Activated T-helper 17 cell treated with anti-CD3 and anti-CD28 coated beads, Interleukin-2, amount 50 U/mL, for 72 hours (primary cell): ENCODE data around the gene GNG7. TPM values are rescaled to one million over a fixed set of nuclear protein-coding genes. Genes with fewer than 3 reads are reported as not detected.
"Not testable (repeated sequence)": the region's sequence is repeated elsewhere in the genome, so short reads cannot be mapped to it uniquely, and the experiment has no call there.

Experiments used
- ATAC-seq: fragments of 150-1000 bp; cut with Tn5 transposase; replicated peaks from 2 replicates; pipeline ENCODE4 v1.10.0; 2021; ENCODE audit warnings: mild to moderate bottlenecking, moderate library complexity
- H3K27ac Mint-ChIP-seq: one replicate; pipeline ENCODE4 v1.8.0; 2022; ENCODE audit warnings: mixed read lengths
- H3K27me3 Mint-ChIP-seq: one replicate; pipeline ENCODE4 v1.8.0; 2022; ENCODE audit warnings: mixed read lengths
- H3K36me3 Mint-ChIP-seq: one replicate; pipeline ENCODE4 v1.8.0; 2022; ENCODE audit warnings: low read depth, mild to moderate bottlenecking, mixed read lengths
- H3K4me1 Mint-ChIP-seq: one replicate; pipeline ENCODE4 v1.8.0; 2022; ENCODE audit warnings: mixed read lengths
- H3K4me3 Mint-ChIP-seq: one replicate; pipeline ENCODE4 v1.8.0; 2022; ENCODE audit warnings: mild to moderate bottlenecking, mixed read lengths
- H3K9me3 Mint-ChIP-seq: one replicate; pipeline ENCODE4 v1.8.0; 2022; ENCODE audit warnings: mixed read lengths
- total RNA-seq, 2 donors: library from RNA; stranded (reverse); gene quantifications; one replicate each; pipeline ENCODE4 v1.2.3, GENCODE V29; 2022

GNG7 gene
- total RNA-seq, 2 donors from 2014 or later = 0.29 TPM; not detected in 1

GRCh38 chr19:2624537-2625091 is 77.9 kb downstream of the GNG7 start:
- H3K4me3 Mint-ChIP-seq = no peak overlapping the region
- no peak for ATAC-seq
- peaks cover 8% of the 10 kb centered on the region for H3K36me3 Mint-ChIP-seq
- H3K27me3 Mint-ChIP-seq = no peaks in the 10 kb centered on the region
- no peak overlapping the region for H3K27ac Mint-ChIP-seq
- H3K4me1 Mint-ChIP-seq = peaks cover 42% of the 10 kb centered on the region
- H3K9me3 Mint-ChIP-seq = peaks cover 3% of the 10 kb centered on the region

- peaks cover 48% of the 10 kb centered on the region for H3K4me1 Mint-ChIP-seq
- H3K9me3 Mint-ChIP-seq = peaks cover 1% of the 10 kb centered on the region
- no peak overlapping the region for H3K27ac Mint-ChIP-seq
- H3K36me3 Mint-ChIP-seq = peaks cover 8% of the 10 kb centered on the region
- H3K27me3 Mint-ChIP-seq = no peaks in the 10 kb centered on the region
- no peak overlapping the region for H3K4me3 Mint-ChIP-seq
- no peak for ATAC-seq
These were observed 78.7 kb downstream of the GNG7 start for GRCh38 chr19:2623798-2624197.

DNA sequence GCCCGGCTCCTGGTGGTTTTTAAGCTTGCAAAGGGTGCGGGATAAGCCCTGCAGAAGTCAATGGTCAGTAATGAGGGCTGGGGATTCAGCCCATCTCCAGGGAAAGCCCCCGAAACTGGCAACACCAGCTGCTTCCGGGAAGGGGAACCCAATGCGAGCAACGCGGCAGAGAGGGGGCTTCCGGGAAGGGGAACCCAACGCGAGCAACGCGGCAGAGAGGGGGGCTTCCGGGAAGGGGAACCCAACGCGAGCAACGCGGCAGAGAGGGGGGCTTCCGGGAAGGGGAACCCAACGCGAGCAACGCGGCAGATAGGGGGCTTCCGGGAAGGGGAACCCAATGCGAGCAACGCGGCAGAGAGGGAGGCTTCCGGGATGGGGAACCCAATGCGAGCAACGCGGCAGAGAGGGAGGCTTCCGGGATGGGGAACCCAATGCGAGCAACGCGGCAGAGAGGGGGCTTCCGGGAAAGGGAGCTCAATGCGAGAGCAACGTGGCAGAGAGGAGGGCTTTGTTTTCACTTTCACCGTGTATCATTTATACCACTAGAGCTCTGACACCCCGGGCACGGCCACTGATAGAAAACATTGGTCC is 80.0 kb downstream of the GNG7 start:
- Mint-ChIP-seq H3K4me1 (peaks cover 46% of the 10 kb centered on the region), H3K27ac (peak overlapping the region; percentile 95)
- ATAC-seq = not testable (repeated sequence)

GRCh38 chr19:2619076-2619475 is 83.4 kb downstream of the GNG7 start:
- Mint-ChIP-seq H3K27me3 (no peaks in the 10 kb centered on the region), H3K4me3 (peak overlapping the region; percentile 87), H3K36me3 (peaks cover 8% of the 10 kb centered on the region), H3K9me3 (no peaks in the 10 kb centered on the region), H3K4me1 (peaks cover 40% of the 10 kb centered on the region), H3K27ac (peak overlapping the region; percentile 87)
- no peak for ATAC-seq

More for the DNA sequence above, 80.0 kb downstream of the GNG7 start:
- peak overlapping the region; percentile 87 for H3K4me3 Mint-ChIP-seq
- not testable (repeated sequence) for H3K36me3 Mint-ChIP-seq, H3K27me3 Mint-ChIP-seq, H3K9me3 Mint-ChIP-seq

DNA sequence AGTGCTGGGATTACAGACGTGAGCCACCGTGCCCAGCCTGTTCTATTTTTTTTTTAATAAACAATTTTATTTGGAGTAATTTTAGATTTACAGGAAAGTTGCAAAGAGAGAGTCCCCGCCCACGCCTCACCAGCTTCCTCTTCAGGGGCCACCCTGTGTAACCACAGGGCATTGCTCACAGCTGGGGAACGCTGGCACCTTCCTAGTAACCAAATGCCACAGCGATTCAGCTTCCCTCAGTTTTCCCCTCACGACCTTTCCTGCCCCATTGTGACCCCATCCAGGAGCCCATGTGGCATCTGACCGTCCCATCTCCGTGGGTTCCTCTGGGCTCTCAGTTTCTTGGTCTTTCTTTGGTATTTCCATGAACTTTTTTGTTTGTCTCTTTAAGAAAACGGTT is 83.9 kb downstream of the GNG7 start:
- ATAC-seq = peak; percentile 52
- Mint-ChIP-seq H3K9me3 (no peaks in the 10 kb centered on the region), H3K4me1 (peaks cover 40% of the 10 kb centered on the region), H3K27ac (peak overlapping the region; percentile 87), H3K27me3 (no peaks in the 10 kb centered on the region), H3K4me3 (peak overlapping the region; percentile 87), H3K36me3 (peaks cover 8% of the 10 kb centered on the region)

DNA sequence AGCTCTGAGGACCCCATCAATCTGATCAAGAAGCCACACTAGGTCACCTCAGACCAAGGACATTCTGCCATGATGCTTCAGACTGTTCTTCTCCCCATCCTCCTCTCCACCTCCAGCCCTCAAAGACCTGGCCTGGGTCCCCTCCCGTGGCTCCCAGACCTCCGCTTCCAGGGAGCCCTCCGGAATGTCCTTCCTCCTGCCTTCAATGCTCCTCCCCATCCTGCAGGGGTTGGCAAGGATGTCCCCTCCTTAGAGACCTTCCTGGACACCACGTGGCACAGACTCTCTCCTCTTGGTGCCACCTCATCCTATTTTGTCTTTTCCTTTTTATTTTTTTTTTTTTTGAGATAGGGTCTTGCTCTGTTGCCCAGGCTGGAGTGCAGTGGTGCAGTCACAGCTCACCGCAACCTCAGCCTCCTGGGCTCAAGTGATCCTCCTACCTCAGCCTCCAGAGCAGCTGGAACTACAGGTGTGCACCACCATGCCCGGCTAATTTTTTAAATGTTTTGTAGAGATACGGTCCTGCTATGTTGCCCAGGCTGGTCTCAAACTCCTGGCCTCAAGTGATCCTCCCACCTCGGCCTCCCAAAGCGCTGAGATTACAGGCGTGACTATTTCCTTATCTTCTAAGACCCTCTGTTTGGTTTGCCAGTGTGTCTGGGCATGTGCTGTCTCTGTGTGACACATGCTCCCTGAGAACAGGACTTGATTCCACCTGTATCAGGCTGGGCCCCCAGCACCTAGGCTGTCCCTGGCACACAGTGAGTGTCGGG is 84.9 kb downstream of the GNG7 start:
- H3K27ac Mint-ChIP-seq = peak overlapping the region; percentile 87
- H3K9me3 Mint-ChIP-seq = no peaks in the 10 kb centered on the region
- H3K36me3 Mint-ChIP-seq = peaks cover 8% of the 10 kb centered on the region
- no peaks in the 10 kb centered on the region for H3K27me3 Mint-ChIP-seq
- no peak for ATAC-seq
- peak overlapping the region; percentile 87 for H3K4me3 Mint-ChIP-seq
- peaks cover 40% of the 10 kb centered on the region for H3K4me1 Mint-ChIP-seq

DNA sequence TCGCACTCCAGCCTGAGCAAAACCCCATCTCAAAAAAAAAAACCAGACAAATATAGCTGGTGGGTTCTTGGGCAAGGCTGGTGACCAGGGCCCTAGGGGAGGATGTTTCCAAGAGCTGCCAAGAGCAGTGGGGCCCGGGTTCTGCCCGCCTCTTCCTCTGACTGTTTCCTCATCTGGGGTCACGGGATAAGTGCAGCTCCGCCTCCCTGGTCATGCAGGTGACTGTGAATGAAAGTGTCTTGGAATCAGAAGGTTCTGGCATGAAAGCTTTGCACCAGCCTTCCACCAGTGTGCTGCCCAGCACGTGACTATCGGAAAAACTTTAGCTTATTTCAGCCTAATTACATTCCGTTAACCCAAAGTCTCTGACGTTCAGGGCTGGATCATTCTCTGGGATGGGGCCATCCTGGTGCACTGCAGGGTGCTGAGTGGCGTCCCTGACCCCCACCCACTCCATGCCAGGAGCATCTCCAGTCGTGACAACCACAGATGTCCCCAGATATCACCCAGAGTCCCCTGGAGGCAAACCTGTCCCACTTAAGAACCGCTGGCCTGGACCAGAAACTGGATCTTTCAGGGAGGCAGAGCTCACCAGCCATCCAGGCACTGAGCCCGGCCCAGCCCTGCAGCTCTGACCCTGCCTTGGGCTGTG is 85.6 kb downstream of the GNG7 start:
- ATAC-seq = no peak
- Mint-ChIP-seq H3K4me1 (peaks cover 38% of the 10 kb centered on the region), H3K4me3 (peak overlapping the region; percentile 87), H3K9me3 (no peaks in the 10 kb centered on the region), H3K36me3 (peaks cover 6% of the 10 kb centered on the region), H3K27me3 (no peaks in the 10 kb centered on the region), H3K27ac (no peak overlapping the region)

DNA sequence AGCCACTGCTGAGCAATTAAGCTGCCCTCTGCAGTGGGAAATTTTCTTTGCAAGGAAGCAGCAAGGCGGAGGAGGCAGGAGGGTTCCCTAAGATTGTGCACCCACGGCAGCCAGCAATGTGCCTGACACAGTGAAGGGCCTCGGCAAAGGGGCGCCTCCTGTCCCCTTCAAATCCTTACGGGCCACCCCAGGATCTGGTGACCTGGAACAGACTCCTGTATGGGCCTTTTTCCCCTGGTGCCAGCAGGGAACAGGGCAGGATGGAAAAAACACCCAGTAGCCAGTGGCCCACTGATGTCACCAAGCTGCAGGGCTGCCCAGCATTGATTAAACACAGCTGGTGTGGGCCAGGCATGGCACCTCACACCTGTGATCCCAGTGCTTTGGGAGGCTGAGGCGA is 86.7 kb downstream of the GNG7 start:
- no peak for ATAC-seq

DNA sequence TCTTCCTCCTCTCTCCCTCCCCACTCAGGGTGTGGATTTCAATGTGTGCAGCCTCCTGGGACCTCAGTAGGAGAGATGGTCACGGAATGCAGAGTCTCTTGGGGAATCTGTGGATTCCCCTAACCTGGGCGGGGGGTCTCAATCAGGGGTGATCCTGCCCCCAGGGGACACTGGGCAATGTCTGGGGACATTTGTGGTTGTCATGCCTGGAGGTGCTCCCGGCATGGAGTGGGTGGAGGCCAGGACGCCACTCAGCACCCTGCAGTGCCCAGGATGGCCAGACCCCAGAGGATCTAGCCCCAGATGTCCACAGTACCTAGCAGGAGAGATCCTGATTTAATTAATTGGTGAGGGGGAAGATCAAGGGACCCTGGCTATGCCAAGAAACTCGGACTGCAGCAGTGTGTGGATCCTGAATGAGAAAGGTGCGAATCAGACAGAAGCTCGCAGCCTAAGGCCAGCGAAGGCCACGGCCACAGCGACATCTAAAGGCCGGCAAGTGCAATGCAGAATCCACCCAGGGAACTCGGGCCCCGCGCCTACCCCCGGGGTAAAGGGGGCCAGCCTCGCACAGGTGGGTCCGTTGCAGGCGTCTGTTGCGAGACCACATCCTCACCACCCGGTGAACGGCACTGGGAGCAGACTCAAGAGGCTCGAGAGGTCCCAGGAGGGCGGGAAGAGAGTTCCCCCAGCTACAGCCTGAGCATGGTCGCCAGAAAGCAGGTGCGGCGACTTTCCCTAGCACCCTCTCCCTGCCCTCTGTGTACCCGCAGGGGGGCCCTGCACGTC is 88.8 kb downstream of the GNG7 start:
- Mint-ChIP-seq H3K36me3 (no peaks in the 10 kb centered on the region), H3K4me3 (no peak overlapping the region), H3K4me1 (peaks cover 17% of the 10 kb centered on the region), H3K9me3 (no peaks in the 10 kb centered on the region), H3K27me3 (no peaks in the 10 kb centered on the region), H3K27ac (no peak overlapping the region)
- ATAC-seq = peak; percentile 45

More for the DNA sequence above, 86.7 kb downstream of the GNG7 start:
- Mint-ChIP-seq H3K27ac (no peak overlapping the region), H3K27me3 (no peaks in the 10 kb centered on the region), H3K9me3 (no peaks in the 10 kb centered on the region), H3K4me3 (no peak overlapping the region), H3K4me1 (peaks cover 27% of the 10 kb centered on the region), H3K36me3 (no peaks in the 10 kb centered on the region)

DNA sequence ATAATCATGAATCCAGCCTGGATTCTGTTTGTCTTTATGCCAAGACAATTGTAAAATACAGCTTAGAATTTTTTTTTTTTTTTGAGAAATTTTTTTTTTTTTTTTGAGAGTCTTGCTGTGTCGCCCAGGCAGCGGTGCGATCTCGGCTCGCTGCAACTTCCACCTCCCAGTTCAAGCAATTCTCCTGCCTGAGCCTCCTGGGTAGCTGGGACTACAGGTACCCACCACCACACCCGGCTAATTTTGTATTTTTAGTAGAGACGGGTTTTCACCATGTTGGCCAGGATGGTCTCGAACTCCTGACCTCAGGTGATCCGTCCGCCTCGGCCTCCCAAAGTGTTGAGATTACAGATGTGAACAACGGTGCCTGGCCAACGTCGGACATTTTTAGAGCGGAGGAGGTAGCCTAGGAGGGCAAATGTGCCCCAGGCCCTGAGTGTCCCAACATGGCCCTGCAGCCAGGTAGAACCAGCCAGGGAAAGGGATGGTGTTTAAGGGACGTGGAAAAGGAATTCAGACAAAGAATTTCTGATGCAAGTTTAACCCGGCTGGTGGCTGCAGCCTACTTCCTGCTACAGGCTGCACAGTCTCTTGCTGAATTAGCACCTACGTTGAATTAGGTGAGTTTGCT is 89.8 kb downstream of the GNG7 start:
- ATAC-seq = no peak
- H3K36me3 Mint-ChIP-seq = peaks cover 5% of the 10 kb centered on the region
- H3K4me1 Mint-ChIP-seq = peaks cover 13% of the 10 kb centered on the region
- no peaks in the 10 kb centered on the region for H3K9me3 Mint-ChIP-seq
- no peak overlapping the region for H3K4me3 Mint-ChIP-seq
- no peaks in the 10 kb centered on the region for H3K27me3 Mint-ChIP-seq
- no peak overlapping the region for H3K27ac Mint-ChIP-seq

DNA sequence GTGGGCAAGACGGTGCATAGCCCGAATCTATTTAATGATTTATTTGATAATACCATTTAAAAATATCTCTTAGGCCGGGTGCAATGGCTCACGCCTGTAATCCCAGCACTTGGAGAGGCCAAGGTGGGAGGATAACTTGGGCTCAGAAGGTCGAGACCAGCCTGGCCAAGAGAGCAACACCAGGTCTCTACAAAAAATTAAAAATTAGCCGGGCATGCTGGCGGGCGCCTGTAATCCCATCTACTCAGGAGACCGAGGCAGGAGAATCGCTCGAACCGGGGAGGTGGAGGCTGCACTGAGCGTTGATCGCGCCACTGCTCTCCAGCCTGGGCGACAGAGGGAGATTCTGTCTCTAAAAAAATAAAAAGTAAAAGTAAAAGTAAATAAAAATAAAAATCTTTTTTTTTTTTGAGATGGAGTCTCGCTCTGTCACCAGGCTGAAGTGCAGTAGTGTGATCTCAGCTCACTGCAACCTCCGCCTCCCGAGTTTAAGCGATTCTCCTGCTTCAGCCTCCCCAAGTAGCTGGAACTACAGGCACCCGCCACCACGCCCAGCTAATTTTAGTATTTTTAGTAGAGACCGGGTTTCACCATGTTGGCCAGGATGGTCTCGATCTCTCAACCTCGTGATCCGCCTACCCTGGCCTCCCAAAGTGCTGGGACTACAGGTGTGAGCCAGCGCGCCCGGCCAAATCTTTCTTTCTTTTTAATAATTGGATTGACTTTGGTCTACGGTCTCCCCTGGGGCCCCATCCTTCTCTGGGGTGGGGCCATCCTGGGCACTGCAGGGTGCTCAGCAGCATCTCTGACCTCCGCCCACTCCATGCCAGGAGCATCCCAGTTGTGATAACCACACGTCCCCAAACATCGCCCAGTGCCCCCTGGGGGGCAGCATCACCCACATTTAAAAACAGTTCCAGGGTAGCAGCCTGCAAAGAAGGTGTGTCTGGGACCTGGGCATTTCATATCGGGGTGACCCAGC is 90.7 kb downstream of the GNG7 start:
- H3K4me3 Mint-ChIP-seq = peak overlapping the region; percentile 74
- no peaks in the 10 kb centered on the region for H3K9me3 Mint-ChIP-seq
- no peak overlapping the region for H3K27ac Mint-ChIP-seq
- H3K27me3 Mint-ChIP-seq = no peaks in the 10 kb centered on the region
- no peak for ATAC-seq
- H3K36me3 Mint-ChIP-seq = peaks cover 7% of the 10 kb centered on the region
- H3K4me1 Mint-ChIP-seq = peaks cover 16% of the 10 kb centered on the region

- Mint-ChIP-seq H3K27me3 (no peaks in the 10 kb centered on the region), H3K36me3 (peaks cover 7% of the 10 kb centered on the region), H3K27ac (no peak overlapping the region), H3K4me1 (peaks cover 16% of the 10 kb centered on the region), H3K4me3 (peak overlapping the region; percentile 74), H3K9me3 (no peaks in the 10 kb centered on the region)
- peak; percentile 73 for ATAC-seq
These were observed 91.6 kb downstream of the GNG7 start for GRCh38 chr19:2610637-2611482.
